D341Med (cell line): ENCODE results near the gene EHD1.
"Not testable (repeated sequence)": the region's sequence is repeated elsewhere in the genome, so short reads cannot be mapped to it uniquely, and the experiment has no call there.

Experiments used
- DNase-seq: peaks from one replicate; pipeline ENCODE4 v3.0.0; 2012; ENCODE audit warnings: low spot score

EHD1 gene

DNA sequence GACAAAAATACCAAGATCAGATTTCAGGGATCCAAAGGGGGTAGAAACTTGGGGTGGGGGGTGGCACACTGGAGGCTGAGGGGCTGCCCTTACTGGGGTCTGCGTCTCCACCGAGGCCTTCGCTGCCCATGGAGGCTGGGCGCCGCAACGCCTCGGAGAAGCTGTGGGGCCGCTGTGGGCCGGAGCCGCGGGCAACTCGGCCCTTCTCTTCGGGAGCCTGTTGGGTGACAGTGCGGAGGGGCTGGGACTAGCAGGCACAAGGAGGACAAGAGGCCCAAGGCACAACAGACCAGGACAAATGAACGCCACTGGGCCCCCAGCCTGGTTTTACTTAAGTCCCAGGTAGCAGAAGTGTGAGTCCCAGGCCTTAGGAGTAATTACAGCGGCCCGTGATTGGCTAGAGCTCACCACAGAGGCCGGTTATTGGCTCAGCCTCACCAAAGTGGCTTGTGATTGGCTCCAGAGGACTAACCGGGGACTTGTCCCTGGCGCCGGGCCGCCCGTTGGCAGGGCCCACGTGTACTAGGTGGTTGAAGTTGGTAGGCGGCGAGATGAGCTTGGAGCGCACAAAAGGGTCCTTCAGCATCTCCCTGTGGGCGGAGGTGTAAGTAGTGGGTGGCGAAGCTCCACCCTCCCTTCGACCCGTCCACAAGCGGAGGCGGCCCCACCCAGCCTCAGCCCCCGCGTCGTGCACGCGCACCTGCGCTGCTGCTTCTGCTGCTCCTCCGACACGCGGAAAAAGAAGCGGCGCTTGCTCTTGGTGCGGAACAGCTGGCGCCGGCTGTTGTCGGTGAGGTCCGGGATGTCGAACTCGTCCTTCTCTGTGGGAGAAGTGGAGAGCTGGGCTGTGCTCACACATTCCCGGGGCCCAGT, 51.6 kb downstream of the EHD1 start:
- DNase-seq: no peak

DNA sequence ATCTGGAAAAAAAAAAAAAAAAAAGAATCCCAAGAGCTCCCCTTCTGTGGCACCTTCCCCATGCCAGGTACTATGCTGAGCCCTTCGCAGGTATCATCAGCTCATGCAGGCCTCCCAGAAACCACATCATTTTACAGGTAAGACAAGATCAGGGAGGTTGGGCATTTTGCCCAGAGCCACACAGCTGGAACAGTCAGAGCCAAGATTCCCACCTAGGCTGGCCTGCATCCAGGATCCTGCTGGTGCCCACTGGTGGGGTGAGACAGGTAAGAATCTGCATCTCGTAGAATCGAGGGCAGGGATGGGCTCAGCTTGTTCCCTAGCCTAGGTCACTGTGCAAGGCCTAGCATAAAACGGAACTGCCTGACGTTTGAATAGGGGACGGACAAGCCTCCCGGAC, 52.4 kb downstream of the EHD1 start:
- no peak for DNase-seq

DNA sequence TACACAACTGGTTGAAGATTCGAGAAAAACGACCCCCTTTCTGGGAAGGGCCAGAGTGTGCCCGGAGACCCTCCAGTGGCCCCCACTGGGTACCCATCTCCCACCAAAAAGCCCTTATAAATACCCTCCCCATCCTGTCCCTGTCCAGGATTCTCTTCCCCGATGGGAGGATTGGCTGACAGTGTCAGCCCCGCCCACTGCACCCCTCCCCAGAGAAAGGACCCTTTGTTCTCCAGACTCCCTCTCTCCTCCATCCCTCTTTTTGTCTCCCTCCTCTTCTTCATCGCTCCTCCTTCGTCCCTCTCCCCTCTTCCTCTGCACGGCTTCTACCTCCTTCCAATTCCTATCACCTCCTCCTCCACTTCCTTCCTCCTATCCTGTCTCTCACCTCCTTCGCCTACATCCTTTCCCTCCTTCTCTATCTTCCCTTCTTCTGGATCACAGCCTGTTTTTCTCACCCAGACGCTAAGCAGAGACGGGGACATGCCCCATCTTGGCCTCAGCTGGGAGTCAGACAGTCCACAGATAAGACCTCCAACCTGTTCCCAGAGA, 54.8 kb downstream of the EHD1 start:
- DNase-seq: no peak

DNA sequence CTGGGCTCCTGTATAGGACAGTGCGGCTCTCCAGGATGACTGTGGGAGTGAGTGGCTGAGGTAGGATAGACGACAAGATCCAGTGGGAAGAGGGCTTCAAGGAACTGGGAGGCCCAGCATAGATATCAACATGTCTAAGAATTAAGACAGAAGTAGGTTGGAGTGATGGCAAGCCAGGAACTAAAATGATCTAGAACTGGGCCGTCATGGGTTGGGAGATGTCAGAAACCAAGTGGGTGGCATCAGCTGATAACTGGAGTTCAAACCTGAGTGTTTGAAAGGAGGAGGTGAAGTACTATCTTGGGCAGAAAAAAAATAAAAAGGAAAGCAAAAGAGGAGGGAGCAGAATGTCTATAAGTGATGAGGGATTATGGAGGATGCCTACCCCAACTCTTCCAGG, 60.9 kb downstream of the EHD1 start:
- no peak for DNase-seq

DNA sequence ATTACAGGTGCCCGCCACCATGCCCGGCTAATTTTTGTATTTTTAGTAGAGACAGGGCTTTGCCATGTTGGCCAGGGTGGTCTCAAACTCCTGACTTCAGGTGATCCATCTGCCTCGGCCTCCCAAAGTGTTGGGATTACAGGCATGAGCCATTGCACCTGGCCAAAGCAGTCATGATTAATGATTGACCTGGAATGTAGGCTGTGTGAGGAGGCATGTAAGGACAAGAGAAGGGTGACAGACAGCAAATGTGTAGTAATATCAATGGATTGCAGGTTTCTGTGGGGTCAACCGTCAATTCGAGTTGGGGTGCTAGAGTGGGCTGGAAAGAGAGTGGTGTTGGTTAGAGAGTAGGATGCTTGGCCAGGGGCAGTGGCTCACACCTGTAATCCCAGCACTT, 63.0 kb downstream of the EHD1 start:
- not testable (repeated sequence) for DNase-seq

DNA sequence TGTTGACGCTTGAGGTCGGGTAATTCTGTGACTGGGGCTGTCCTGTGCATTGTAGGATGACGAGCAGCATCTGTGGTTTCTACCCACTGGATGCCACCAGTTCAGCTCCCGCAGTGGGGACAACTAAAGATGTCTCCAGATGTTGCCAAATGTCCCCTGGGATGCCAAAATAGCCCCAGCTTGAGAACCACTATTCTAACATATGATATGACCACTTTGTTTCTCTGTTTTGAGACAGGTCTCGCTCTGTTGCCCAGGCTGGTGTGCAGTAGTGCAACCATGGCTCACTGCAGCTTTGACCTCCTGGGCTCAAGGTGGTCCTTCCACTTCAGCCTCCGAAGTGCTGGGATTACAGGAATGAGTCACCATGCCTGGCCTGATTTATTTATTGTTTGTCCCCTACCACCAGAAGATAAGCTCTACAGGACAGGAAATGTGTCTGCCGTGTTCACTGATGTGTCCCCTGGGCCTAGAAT, 63.7 kb downstream of the EHD1 start:
- no peak for DNase-seq

DNA sequence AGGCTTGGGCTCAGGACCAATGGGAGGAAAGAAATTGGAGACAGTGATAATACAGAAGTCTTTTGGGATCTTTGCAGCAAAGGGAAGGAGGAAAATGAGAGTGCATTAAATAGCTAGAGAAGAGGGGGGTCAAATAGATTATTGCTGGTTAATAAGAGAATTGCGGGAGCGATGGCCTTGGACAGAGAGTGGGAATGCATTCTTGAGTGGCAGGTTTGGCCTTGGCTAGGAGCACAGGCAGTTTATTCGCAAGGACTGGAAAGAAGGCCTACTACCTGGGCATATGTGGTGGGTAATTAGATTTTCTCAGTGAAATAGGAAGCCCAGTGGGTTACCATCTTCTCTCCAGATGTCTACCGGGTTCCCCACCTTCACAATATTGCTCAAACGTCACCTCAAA, 64.6 kb downstream of the EHD1 start:
- no peak for DNase-seq

DNA sequence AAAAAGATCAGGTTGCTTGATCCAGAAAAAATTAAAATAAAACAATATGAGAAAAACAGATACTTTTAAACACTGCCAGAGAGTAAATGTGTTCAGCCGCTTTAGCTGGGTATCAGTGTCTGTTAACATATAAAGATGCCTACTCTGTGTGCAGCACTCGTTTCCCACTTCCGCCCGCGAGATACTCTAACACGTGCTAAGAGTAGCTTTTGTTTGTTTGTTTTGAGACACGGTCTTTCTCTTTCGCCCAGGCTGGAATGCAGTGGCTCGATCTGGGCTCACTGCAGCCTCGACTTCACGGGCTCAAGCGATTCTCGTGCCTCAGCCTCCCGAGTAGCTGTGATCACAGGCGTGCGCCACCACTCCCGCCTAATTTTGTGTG, 67.5 kb downstream of the EHD1 start:
- no peak for DNase-seq

DNA sequence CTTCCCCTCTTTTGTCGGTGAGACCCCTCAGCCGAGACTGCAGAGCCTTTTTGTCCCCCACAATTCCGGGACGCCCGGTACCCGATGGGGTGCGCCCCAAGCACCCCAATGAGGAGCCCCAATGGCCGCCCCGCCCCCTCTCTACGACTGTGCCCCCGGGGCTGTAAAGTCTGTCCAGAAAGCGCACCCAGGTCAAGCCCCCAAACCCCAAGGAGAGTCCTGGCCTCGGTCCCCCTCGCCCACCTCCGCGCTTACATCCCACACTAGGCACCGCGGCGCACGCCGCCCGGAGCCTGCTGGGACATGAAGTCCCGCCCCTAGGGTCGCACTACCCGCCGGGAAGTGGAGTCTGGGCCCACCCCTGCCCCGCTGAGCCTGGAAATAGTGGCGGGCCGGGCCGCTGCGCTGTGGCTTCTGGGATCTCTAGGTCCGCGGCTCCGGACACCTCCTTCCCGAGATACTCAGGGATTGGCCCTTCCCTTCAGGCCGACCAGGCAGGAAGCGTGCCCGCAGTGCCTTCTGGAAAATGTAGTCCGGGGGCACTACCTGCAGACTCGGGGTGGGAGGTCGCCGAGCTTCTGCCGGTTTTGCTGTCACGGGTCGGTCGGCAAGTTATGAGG, 68.0 kb downstream of the EHD1 start, which contains the start of gene MEN1:
MEN1 (minus strand) TSS at position 281 of the 620 bp plus-strand sequence. CDS start 442 bp downstream, outside the sequence.
- peak; percentile 96 for DNase-seq

DNA sequence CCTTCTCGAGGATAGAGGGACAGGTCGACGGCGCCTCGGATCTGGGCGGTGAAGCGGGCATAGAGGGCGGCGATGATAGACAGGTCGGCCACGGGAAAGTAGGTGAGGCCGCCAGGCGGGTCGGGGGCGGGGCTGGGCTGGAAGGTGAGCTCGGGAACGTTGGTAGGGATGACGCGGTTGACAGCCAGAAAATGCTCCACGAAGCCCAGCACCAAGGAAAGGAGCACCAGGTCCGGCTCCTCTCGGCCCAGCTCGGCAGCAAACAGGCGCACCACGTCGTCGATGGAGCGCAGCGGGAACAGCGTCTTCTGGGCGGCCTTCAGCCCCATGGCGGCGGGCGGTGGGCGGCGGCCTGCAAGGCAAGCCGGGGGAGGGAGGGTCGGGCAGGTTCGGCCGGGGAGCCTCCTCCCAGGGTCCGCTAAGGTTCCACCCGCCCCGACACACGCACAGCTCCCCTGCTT, 68.6 kb downstream of the EHD1 start:
- DNase-seq: peak; percentile 69

DNA sequence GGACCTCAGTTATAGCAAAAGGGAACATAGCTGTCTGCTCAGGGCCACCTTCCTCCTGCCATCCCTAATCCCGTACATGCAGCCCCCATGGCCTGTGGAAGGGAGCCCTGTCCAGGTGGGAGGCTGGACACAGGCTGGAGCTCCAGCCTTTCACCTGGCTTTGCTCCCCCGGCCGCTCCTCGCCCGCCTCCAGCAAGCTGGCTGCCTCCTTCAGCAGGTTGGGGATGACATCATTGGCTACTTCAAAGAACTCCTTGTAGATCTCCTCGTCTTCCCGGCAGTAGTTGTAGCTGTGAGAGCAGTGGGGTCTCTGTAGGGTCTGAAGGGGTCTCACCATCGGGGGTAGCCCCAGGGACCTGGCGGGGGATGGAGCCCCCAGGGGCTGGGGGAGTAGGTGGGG, 72.9 kb downstream of the EHD1 start:
- DNase-seq: no peak

DNA sequence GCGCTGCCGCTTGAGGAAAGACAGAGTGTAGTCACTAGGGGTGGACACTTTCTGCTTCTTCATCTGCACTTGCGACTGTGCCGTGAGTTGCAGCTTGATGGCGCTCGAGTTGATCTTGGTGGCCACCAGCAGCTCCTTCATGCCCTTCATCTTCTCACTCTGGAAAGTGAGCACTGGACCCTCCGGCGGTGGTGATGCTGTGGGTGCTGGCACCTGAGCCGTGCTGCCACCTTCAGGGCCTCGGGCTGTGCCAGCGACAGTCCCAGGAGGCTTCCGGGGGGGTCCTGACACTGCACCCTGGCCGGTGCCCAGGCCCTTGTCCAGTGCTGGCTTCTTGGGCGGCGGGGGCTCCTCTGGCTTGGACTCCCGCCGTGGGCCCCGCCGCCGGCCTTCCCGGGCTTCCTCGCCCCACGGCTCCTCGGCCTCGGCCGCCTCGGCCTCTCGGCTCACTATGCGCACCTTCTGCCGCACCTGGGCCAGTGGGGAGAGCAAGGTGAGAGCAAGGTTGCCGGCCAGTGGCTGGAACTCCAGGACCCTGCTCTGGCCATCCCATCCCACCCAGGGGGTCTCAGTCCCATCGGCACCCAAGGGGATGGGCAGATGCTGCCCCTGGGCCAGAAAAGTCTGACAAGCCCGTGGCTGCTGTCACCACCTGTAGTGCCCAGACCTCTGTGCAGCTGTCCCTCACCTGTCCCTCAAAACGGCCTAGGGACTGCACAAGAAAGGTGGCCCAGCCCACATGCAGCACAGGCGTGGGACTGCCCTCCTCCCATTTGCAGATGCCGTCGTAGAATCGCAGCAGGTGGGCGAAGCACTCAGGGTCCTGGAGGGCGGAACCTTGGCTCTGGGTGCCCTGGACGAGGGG, 73.8 kb downstream of the EHD1 start:
- DNase-seq: no peak

DNA sequence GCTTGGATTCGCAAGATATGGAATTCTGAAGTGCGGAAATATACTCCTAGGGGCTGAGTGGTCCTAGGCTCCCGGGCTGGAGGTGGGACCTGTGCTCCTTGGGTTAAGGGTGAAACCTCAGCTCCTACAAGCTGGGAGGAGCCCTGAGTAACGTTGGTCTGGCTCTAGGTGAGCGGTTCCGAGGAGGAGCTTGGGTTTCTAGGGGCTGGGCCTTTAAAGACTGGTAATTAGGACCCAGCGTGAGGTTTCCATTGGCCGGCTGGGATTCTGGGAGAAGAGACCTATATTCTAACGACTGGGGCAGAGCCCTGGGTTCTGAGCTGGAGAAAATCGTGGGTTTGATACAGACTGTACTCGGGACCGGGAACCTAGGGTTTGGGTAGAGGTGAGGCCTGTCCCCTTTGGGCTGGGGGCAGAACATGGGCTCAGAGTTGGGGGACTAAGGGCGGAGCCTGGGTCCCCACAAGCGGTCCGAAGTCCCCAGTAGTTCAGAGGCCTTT, 74.5 kb downstream of the EHD1 start:
- DNase-seq: no peak

DNA sequence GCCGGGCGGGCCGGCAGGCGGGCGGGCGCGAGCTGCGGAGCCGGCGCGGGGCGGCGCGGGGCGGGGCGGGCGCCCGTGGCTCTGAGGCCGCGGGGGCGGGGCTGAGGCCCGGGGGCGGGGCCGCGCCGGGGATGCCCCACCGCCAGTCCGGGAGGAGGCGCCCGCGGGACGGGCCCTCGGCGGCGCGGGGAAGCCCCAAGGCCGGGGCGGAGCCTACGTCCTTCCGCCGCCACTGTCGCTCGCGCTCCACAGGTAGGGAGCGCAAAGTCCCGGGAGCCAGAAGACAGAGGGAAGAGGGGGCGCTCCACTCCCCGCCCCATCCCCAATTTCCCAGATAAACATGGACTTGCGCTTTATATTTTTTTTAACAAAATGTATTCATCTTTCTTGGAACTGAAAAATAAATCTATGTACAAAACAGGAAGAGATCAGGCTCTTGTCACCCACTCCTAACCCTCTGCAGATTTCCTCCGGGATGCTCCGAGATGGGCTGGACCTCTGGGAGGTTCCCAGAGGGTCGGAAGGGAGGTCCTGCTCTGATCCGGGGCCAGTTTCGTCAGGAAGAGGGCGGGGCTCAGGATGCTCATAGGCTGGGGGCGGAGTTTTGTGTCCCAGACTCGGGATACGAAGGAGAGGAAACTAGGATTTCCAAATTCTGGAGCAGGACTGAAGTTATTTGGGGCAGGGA, 75.1 kb downstream of the EHD1 start, which contains the start of gene MAP4K2:
MAP4K2 (minus strand) TSS at position 57 of the 688 bp plus-strand sequence. CDS start 65 bp downstream, outside the sequence.
- DNase-seq: peak; percentile 98

DNA sequence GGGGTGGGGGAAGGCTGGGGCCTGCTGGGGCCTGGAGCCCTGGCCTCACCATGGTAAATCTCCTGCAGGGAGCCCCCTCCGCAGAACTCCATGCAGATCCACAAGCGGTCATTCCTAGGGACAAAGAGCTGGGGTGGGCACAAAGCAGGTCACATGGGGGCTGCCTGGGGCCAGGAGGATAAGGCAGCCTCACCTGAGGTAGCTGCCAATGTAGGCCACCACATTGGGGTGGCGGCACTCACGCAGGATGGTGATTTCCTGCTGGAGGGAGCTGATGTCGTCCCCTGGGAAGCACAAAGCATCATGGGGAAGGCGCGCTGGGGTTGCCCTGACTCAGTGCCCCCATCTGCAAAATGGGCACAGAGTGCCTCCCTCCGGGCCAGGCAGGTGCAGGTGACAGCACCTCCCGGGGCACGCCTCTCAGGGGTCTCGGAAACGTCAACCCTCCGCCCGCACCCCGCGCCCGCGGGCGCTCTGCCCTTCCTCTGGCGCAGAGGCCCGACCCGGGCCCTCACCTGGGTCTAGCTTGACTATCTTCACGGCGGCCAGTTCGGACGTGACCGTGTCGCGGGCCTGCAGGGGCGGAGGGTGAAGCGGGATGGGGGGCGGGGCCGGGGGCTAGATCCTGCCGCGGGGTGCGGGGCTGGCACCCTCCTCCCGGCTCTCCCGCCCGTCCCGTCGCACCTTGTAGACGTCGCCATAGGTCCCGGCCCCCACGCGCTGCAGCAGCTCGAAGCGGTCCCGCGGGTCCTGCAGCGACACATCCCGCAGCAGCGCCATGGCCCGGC, 75.9 kb downstream of the EHD1 start:
- no peak for DNase-seq
